Body of pancreas (tissue), 4 donors: ENCODE results near the gene EFCAB6.

Experiments used
- POLR2A ChIP-seq, 3 donors: fragments of 450-650 bp; IDR thresholded peaks; one replicate each; pipeline ENCODE4 v1.6.1; 2016; ENCODE audit warnings: antibody characterized with exemption in 3 of 3, mild to moderate bottlenecking in 2 of 3
- TF ChIP-seq, protein P1 (sequence below), 7 experiments: fragments of 450-650 bp in 4 of 7; fragments of 200-600 bp in 3 of 7; sonication (generic) in 3 of 7; IDR thresholded peaks; one replicate each; pipeline ENCODE4 v1.5.1; 2016 to 2019; ENCODE audit warnings: antibody characterized with exemption in 7 of 7

GRCh38 chr22:43739851-43740379, 72.2 kb downstream of the EFCAB6 start:
- TF ChIP-seq, protein P1, sequence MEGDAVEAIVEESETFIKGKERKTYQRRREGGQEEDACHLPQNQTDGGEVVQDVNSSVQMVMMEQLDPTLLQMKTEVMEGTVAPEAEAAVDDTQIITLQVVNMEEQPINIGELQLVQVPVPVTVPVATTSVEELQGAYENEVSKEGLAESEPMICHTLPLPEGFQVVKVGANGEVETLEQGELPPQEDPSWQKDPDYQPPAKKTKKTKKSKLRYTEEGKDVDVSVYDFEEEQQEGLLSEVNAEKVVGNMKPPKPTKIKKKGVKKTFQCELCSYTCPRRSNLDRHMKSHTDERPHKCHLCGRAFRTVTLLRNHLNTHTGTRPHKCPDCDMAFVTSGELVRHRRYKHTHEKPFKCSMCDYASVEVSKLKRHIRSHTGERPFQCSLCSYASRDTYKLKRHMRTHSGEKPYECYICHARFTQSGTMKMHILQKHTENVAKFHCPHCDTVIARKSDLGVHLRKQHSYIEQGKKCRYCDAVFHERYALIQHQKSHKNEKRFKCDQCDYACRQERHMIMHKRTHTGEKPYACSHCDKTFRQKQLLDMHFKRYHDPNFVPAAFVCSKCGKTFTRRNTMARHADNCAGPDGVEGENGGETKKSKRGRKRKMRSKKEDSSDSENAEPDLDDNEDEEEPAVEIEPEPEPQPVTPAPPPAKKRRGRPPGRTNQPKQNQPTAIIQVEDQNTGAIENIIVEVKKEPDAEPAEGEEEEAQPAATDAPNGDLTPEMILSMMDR (IDR thresholded peaks at IDR 0.05) = no peak
- no peak for TF ChIP-seq POLR2A (IDR thresholded peaks at IDR 0.05)
